AG10803 (cell line): ENCODE measurements around the gene ENO4.

Experiments used
- DNase-seq: peaks from one replicate; pipeline ENCODE4 v3.0.0; 2010; ENCODE audit warnings: low read depth
- H3K4me3 ChIP-seq: 2 replicates; pipeline ENCODE4 v1.5.1; 2011; ENCODE audit warnings: mild to moderate bottlenecking, low read length, control low read depth
- TF ChIP-seq, protein P1 (sequence below): conservative IDR thresholded peaks from 2 replicates; pipeline ENCODE4 v1.5.1; 2011; ENCODE audit warnings: mild to moderate bottlenecking, low read length, control low read depth, inconsistent platforms

ENO4 gene

DNA sequence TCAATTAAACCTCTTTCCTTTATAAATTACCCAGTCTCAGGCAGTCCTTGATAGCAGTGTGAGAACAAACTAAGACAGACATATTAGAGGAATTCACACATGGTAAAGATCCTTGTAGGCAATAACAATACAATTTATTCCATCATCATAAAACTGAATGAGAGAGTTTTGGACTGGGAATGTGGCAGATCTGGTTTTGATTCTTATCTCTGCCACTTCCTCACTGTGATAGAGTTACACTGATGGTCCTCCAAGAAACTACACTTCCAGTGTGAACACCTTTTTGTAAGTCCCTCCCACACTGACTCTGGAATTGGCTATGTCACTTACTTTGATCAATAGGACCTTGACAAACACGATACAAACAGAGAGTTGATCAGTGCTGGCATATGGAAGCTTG, 2.9 kb downstream of the ENO4 start:
- DNase-seq, result no peak
- TF ChIP-seq, protein P1, sequence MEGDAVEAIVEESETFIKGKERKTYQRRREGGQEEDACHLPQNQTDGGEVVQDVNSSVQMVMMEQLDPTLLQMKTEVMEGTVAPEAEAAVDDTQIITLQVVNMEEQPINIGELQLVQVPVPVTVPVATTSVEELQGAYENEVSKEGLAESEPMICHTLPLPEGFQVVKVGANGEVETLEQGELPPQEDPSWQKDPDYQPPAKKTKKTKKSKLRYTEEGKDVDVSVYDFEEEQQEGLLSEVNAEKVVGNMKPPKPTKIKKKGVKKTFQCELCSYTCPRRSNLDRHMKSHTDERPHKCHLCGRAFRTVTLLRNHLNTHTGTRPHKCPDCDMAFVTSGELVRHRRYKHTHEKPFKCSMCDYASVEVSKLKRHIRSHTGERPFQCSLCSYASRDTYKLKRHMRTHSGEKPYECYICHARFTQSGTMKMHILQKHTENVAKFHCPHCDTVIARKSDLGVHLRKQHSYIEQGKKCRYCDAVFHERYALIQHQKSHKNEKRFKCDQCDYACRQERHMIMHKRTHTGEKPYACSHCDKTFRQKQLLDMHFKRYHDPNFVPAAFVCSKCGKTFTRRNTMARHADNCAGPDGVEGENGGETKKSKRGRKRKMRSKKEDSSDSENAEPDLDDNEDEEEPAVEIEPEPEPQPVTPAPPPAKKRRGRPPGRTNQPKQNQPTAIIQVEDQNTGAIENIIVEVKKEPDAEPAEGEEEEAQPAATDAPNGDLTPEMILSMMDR, result no peak
- H3K4me3 ChIP-seq, result no peak overlapping the region

DNA sequence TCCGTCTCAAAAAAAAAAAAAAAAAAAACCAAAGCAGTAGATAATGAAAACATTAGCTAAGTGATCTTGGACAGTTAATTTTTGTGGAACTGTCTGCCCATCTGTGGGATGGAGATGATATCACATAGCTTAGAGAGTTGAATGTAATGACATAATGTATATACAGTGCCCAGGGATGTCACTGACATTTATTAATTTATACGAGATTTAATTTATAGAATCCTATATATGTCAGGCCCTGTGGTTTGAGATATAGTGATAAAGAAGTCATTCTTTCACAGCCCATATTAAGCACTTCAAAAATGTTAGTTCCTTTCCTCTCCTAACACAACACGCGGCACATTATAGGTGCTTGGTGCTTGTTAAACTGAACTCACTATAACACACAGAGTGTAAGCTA, 4.0 kb downstream of the ENO4 start:
- TF ChIP-seq, protein P1, result no peak
- no peak for DNase-seq

DNA sequence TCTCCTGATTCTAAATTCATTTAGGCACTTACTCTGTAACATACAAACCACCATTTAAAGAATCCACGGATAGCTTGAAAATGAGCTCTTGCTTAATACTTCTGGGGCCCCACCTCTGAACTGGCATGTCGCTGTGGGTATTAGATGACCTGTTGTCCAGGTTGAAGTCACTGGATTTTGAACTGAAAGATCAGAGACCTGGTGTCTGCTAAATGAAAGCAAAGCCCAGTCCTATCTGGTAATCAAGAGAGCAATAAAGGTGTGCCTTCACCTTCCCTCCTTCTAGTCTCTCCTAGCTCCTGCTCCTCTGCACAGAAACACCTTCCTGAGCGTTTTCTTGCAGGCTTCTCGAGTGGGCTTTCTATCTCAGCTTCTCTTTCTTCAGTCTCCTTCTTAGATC, 4.4 kb downstream of the ENO4 start:
- no peak for DNase-seq
- TF ChIP-seq, protein P1, result no peak
- no peak overlapping the region for H3K4me3 ChIP-seq

More for the DNA sequence above, 4.0 kb downstream of the ENO4 start:
- no peak overlapping the region for H3K4me3 ChIP-seq

DNA sequence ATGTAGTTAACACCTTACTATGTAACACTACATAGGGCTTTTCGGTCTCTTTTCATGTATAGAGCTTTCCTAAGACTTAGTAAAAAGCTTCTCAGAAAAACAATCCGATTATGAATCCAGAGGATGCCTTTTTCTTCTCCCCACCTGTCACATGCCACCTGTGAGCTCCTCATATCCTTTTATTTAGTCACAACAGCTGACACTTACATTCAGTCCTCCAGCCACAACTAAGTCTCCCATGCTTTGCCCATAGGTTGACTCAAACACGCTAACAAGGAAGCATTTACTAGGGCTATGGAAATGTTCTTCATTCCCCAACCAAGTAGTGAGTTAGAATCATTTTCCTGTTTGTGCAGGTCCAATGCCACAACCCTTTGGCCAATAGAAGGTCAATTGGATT, 7.9 kb downstream of the ENO4 start:
- H3K4me3 ChIP-seq, result no peak overlapping the region
- no peak for DNase-seq
- TF ChIP-seq, protein P1, result no peak

DNA sequence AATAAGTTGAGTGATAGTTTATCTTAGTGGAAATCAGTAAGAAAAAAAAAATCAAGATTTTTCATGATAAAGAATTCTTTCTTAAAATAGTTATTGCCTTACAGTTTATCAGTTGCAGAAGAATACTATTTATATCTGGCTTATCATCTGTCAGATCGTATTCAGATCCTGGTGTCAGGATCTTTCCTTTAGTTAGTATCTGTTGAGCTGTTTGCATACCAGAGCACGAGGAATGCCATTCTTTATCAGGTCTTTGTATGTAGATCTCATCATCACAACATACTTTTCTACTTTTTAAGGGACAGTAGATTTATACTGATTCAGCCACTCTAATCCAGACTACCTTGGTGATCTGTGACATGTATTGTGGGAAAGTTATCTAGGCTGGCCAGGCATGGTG, 12.5 kb downstream of the ENO4 start:
- no peak overlapping the region for H3K4me3 ChIP-seq
- DNase-seq, result no peak
- TF ChIP-seq, protein P1, result no peak

DNA sequence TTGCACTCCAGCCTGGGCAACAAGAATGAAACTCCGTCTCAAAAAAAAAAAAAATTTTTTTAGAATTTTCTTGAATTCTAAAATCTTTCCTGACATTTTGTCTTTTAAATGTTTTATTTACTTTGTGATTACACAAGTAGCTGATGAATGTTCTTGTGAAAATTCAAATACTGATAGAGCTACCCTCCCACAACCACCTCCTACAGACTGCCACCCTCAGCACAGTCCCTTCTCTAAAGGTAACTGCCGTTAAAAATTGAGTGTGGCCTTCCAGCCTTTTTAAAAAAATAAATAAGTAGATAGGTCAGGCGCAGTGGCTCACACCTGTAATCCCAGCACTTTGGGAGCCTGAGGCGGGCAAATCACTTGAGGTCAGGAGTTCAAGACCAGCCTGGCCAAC, 15.1 kb downstream of the ENO4 start:
- TF ChIP-seq, protein P1, result no peak
- no peak for DNase-seq
- no peak overlapping the region for H3K4me3 ChIP-seq

DNA sequence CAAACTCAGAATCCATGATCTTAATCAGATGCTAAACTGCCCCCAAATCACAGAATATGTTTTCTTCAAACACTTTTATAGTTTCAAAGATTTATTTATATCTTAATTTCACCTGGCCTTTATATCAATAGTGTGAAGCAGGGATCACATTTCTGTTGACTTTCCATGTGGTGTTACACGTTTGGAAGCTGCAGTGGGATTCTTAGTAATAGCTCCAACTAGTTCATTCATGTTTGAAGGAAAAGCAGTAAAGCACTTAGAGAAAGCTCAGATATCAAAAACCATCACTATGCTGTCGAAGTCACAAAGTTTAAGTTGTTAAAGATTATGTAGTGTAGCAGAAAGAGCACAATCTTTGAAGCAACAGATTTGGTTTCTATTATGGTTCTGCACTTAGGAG, 16.8 kb downstream of the ENO4 start:
- TF ChIP-seq, protein P1, result no peak

More for the DNA sequence above, 16.8 kb downstream of the ENO4 start:
- DNase-seq, result no peak
- H3K4me3 ChIP-seq, result no peak overlapping the region
